ENCODE measurements around the gene ZYX.

The ZYX gene

GRCh38 chr7:143358626-143359025 lies 22.5 kb upstream of the ZYX start:
- Histone ChIP-seq H2BK5ac (ENCODE audit: low read length) (no peak overlapping the region), H2BK120ac (ENCODE audit: low read depth, low read length) (no peak overlapping the region), H2AK5ac (ENCODE audit: low read depth, low read length) (no peak overlapping the region), H3K9me3 (replicated peaks in 1 of 2; ENCODE audit: control insufficient read depth in 2 of 2, insufficient read depth in 1 of 2, low read depth in 1 of 2, low read length in 2 of 2) (no peaks in the 10 kb centered on the region), H3K9ac (ENCODE audit: low read depth, low read length, poor library complexity) (no peak overlapping the region), H2BK15ac (ENCODE audit: low read length) (no peak overlapping the region), H4K8ac (ENCODE audit: low read depth, low read length) (no peak overlapping the region), H3K4me3 (ENCODE audit: low read length in 2 of 2) (no peak overlapping the region), H3K14ac (ENCODE audit: low read length) (no peak overlapping the region), H3K23ac (ENCODE audit: low read depth, low read length, poor library complexity) (no peak overlapping the region), H3K4me1 (ENCODE audit: control insufficient read depth in 2 of 2, insufficient read depth in 1 of 2, low read depth in 1 of 2, low read length in 2 of 2) (peaks cover 7 to 16% of the 10 kb centered on the region in 2 donors), H3K18ac (ENCODE audit: low read length) (no peak overlapping the region), H3K27ac (replicated peaks; ENCODE audit: low read length) (no peak overlapping the region), H3K4ac (ENCODE audit: low read length) (no peak overlapping the region), H4K91ac (ENCODE audit: low read depth, low read length, poor library complexity) (no peak overlapping the region), H3K36me3 (replicated peaks in 1 of 2; ENCODE audit: control insufficient read depth in 2 of 2, insufficient read depth in 2 of 2, low read length in 2 of 2) (peaks cover 37 to 42% of the 10 kb centered on the region in 2 donors), H3K79me1 (ENCODE audit: low read depth, low read length) (peaks cover 2% of the 10 kb centered on the region), H2BK12ac (ENCODE audit: low read length) (no peak overlapping the region), H3K4me2 (ENCODE audit: insufficient read depth, low read length, poor library complexity, severe bottlenecking) (no peak overlapping the region), H2AFZ (ENCODE audit: low read length) (no peak overlapping the region), H3K27me3 (ENCODE audit: control insufficient read depth in 3 of 3, insufficient read depth in 3 of 3, low read depth in 1 of 3, low read length in 3 of 3) (peaks cover 0 to 4% (median 3%) of the 10 kb centered on the region in 3 experiments)
- DNase-seq (ENCODE audit: low spot score) = no peak
- WGBS, 2 donors (ENCODE audit: extremely low coverage in 2 of 2, insufficient read length in 2 of 2, insufficient replicate concordance in 1 of 2) = no CpG with 5 or more reads among the region's 12 CpGs

- H3K27me3 ChIP-seq (ENCODE audit: control insufficient read depth in 3 of 3, insufficient read depth in 3 of 3, low read depth in 1 of 3, low read length in 3 of 3) = peaks cover 0 to 10% (median 3%) of the 10 kb centered on the region in 3 experiments
- no peak overlapping the region for H4K91ac ChIP-seq (ENCODE audit: low read depth, low read length, poor library complexity)
- H3K4me2 ChIP-seq (ENCODE audit: insufficient read depth, low read length, poor library complexity, severe bottlenecking) = no peak overlapping the region
- no peaks in the 10 kb centered on the region for H3K9me3 ChIP-seq (replicated peaks in 1 of 2; ENCODE audit: control insufficient read depth in 2 of 2, insufficient read depth in 1 of 2, low read depth in 1 of 2, low read length in 2 of 2)
- H2BK5ac ChIP-seq (ENCODE audit: low read length) = no peak overlapping the region
- peaks cover 7 to 15% of the 10 kb centered on the region in 2 donors for H3K4me1 ChIP-seq (ENCODE audit: control insufficient read depth in 2 of 2, insufficient read depth in 1 of 2, low read depth in 1 of 2, low read length in 2 of 2)
- no peak overlapping the region for H2BK120ac ChIP-seq (ENCODE audit: low read depth, low read length)
- no peak overlapping the region for H2AFZ ChIP-seq (ENCODE audit: low read length)
- no peak overlapping the region for H3K18ac ChIP-seq (ENCODE audit: low read length)
- no peak overlapping the region for H2BK15ac ChIP-seq (ENCODE audit: low read length)
- no peak overlapping the region for H2BK12ac ChIP-seq (ENCODE audit: low read length)
- no peak overlapping the region for H3K4ac ChIP-seq (ENCODE audit: low read length)
- H3K27ac ChIP-seq (replicated peaks; ENCODE audit: low read length) = no peak overlapping the region
- no peak for DNase-seq (ENCODE audit: low spot score)
- no peak overlapping the region for H2AK5ac ChIP-seq (ENCODE audit: low read depth, low read length)
- no CpG with 5 or more reads among the region's 11 CpGs for WGBS, 2 donors (ENCODE audit: extremely low coverage in 2 of 2, insufficient read length in 2 of 2, insufficient replicate concordance in 1 of 2)
- H3K23ac ChIP-seq (ENCODE audit: low read depth, low read length, poor library complexity) = no peak overlapping the region
- peaks cover 2% of the 10 kb centered on the region for H3K79me1 ChIP-seq (ENCODE audit: low read depth, low read length)
- H3K9ac ChIP-seq (ENCODE audit: low read depth, low read length, poor library complexity) = no peak overlapping the region
- no peak overlapping the region for H3K4me3 ChIP-seq (ENCODE audit: low read length in 2 of 2)
- H3K36me3 ChIP-seq (replicated peaks in 1 of 2; ENCODE audit: control insufficient read depth in 2 of 2, insufficient read depth in 2 of 2, low read length in 2 of 2) = peaks cover 36% of the 10 kb centered on the region in 2 donors
- H4K8ac ChIP-seq (ENCODE audit: low read depth, low read length) = no peak overlapping the region
- H3K14ac ChIP-seq (ENCODE audit: low read length) = no peak overlapping the region
Measured at GRCh38 chr7:143359771-143360353, 21.3 kb upstream of the ZYX start.

- H3K27ac ChIP-seq (replicated peaks; ENCODE audit: low read length) = peak overlapping the region; percentile 16
- peak; percentile 39 for DNase-seq (ENCODE audit: low spot score)
- WGBS, 2 donors (ENCODE audit: extremely low coverage in 2 of 2, insufficient read length in 2 of 2, insufficient replicate concordance in 1 of 2) = no CpG with 5 or more reads among the region's 19 CpGs
- H3K9me3 ChIP-seq (replicated peaks in 1 of 2; ENCODE audit: control insufficient read depth in 2 of 2, insufficient read depth in 1 of 2, low read depth in 1 of 2, low read length in 2 of 2) = no peaks in the 10 kb centered on the region
- no peak overlapping the region for H4K8ac ChIP-seq (ENCODE audit: low read depth, low read length)
- H2BK5ac ChIP-seq (ENCODE audit: low read length) = no peak overlapping the region
- H3K4me3 ChIP-seq (ENCODE audit: low read length in 2 of 2) = peak overlapping the region; percentile 92 to 100
- H3K9ac ChIP-seq (ENCODE audit: low read depth, low read length, poor library complexity) = no peak overlapping the region
- no peak overlapping the region for H2BK12ac ChIP-seq (ENCODE audit: low read length)
- H3K4me2 ChIP-seq (ENCODE audit: insufficient read depth, low read length, poor library complexity, severe bottlenecking) = peak overlapping the region; percentile 85
- no peak overlapping the region for H3K14ac ChIP-seq (ENCODE audit: low read length)
- peak overlapping the region; percentile 23 for H2BK120ac ChIP-seq (ENCODE audit: low read depth, low read length)
- peaks cover 0 to 10% (median 3%) of the 10 kb centered on the region in 3 experiments for H3K27me3 ChIP-seq (ENCODE audit: control insufficient read depth in 3 of 3, insufficient read depth in 3 of 3, low read depth in 1 of 3, low read length in 3 of 3)
- no peak overlapping the region for H3K23ac ChIP-seq (ENCODE audit: low read depth, low read length, poor library complexity)
- H2AFZ ChIP-seq (ENCODE audit: low read length) = peak overlapping the region; percentile 99
- H4K91ac ChIP-seq (ENCODE audit: low read depth, low read length, poor library complexity) = no peak overlapping the region
- no peak overlapping the region for H2BK15ac ChIP-seq (ENCODE audit: low read length)
- H3K79me1 ChIP-seq (ENCODE audit: low read depth, low read length) = no peaks in the 10 kb centered on the region
- no peak overlapping the region for H3K4ac ChIP-seq (ENCODE audit: low read length)
- H3K18ac ChIP-seq (ENCODE audit: low read length) = peak overlapping the region; percentile 4
- peaks cover 27 to 28% of the 10 kb centered on the region in 2 donors for H3K36me3 ChIP-seq (replicated peaks in 1 of 2; ENCODE audit: control insufficient read depth in 2 of 2, insufficient read depth in 2 of 2, low read length in 2 of 2)
- H2AK5ac ChIP-seq (ENCODE audit: low read depth, low read length) = no peak overlapping the region
- peaks cover 7 to 15% of the 10 kb centered on the region in 2 donors for H3K4me1 ChIP-seq (ENCODE audit: control insufficient read depth in 2 of 2, insufficient read depth in 1 of 2, low read depth in 1 of 2, low read length in 2 of 2)
Measured at GRCh38 chr7:143360788-143361551, 20.2 kb upstream of the ZYX start.

GRCh38 chr7:143361552-143362130 lies 19.5 kb upstream of the ZYX start:
- H3K4ac ChIP-seq (ENCODE audit: low read length) = no peak overlapping the region
- peaks cover 0 to 10% (median 3%) of the 10 kb centered on the region in 3 experiments for H3K27me3 ChIP-seq (ENCODE audit: control insufficient read depth in 3 of 3, insufficient read depth in 3 of 3, low read depth in 1 of 3, low read length in 3 of 3)
- H3K27ac ChIP-seq (replicated peaks; ENCODE audit: low read length) = no peak overlapping the region
- peak overlapping the region; percentile 92 to 100 for H3K4me3 ChIP-seq (ENCODE audit: low read length in 2 of 2)
- peak overlapping the region; percentile 14 for H2AK5ac ChIP-seq (ENCODE audit: low read depth, low read length)
- H2AFZ ChIP-seq (ENCODE audit: low read length) = peak overlapping the region; percentile 99
- peaks cover 7 to 15% of the 10 kb centered on the region in 2 donors for H3K4me1 ChIP-seq (ENCODE audit: control insufficient read depth in 2 of 2, insufficient read depth in 1 of 2, low read depth in 1 of 2, low read length in 2 of 2)
- H3K36me3 ChIP-seq (replicated peaks in 1 of 2; ENCODE audit: control insufficient read depth in 2 of 2, insufficient read depth in 2 of 2, low read length in 2 of 2) = peaks cover 20 to 23% of the 10 kb centered on the region in 2 donors
- H2BK15ac ChIP-seq (ENCODE audit: low read length) = peak overlapping the region; percentile 97
- H3K18ac ChIP-seq (ENCODE audit: low read length) = peak overlapping the region; percentile 98
- H2BK12ac ChIP-seq (ENCODE audit: low read length) = no peak overlapping the region
- H4K8ac ChIP-seq (ENCODE audit: low read depth, low read length) = no peak overlapping the region
- peak overlapping the region; percentile 48 for H2BK120ac ChIP-seq (ENCODE audit: low read depth, low read length)
- no peaks in the 10 kb centered on the region for H3K9me3 ChIP-seq (replicated peaks in 1 of 2; ENCODE audit: control insufficient read depth in 2 of 2, insufficient read depth in 1 of 2, low read depth in 1 of 2, low read length in 2 of 2)
- peak overlapping the region; percentile 85 for H3K4me2 ChIP-seq (ENCODE audit: insufficient read depth, low read length, poor library complexity, severe bottlenecking)
- H3K9ac ChIP-seq (ENCODE audit: low read depth, low read length, poor library complexity) = peak overlapping the region; percentile 96
- peak; percentile 24 for DNase-seq (ENCODE audit: low spot score)
- H3K79me1 ChIP-seq (ENCODE audit: low read depth, low read length) = no peaks in the 10 kb centered on the region
- WGBS, 2 donors (ENCODE audit: extremely low coverage in 2 of 2, insufficient read length in 2 of 2, insufficient replicate concordance in 1 of 2) = no CpG with 5 or more reads among the region's 46 CpGs
- H3K23ac ChIP-seq (ENCODE audit: low read depth, low read length, poor library complexity) = peak overlapping the region; percentile 87
- H3K14ac ChIP-seq (ENCODE audit: low read length) = no peak overlapping the region
- peak overlapping the region; percentile 91 for H2BK5ac ChIP-seq (ENCODE audit: low read length)
- no peak overlapping the region for H4K91ac ChIP-seq (ENCODE audit: low read depth, low read length, poor library complexity)

All from neuronal stem cell (in vitro differentiated cells).